Gastroesophageal sphincter (tissue), 3 donors: ENCODE results near the gene DAAM1.

Source experiments
- CTCF ChIP-seq, 4 experiments: fragments of 200-600 bp in 2 of 4; fragments of 450-650 bp in 2 of 4; sonication (generic) in 1 of 4; IDR thresholded peaks; one replicate each; pipeline ENCODE4 v1.5.1; 2017 to 2019; ENCODE audit warnings: antibody characterized with exemption in 4 of 4, mild to moderate bottlenecking in 2 of 4, moderate library complexity in 2 of 4
- EP300 ChIP-seq: sonication (generic); formaldehyde crosslinking; IDR thresholded peaks from one replicate; pipeline ENCODE4 v1.6.1; 2017; ENCODE audit warnings: antibody characterized with exemption, mild to moderate bottlenecking
- POLR2A ChIP-seq, 2 donors: fragments of 450-650 bp; IDR thresholded peaks; one replicate each; pipeline ENCODE4 v1.6.1; 2017; ENCODE audit warnings: antibody characterized with exemption in 2 of 2, mild to moderate bottlenecking in 2 of 2, moderate library complexity in 1 of 2

- TF ChIP-seq POLR2A (IDR thresholded peaks at IDR 0.05) (no peak), CTCF (IDR thresholded peaks at IDR 0.05) (no peak), EP300 (no peak)
These were observed 189.6 kb downstream of the DAAM1 start for GRCh38 chr14:59377991-59378601.
